Ascending aorta (tissue), 2 donors: ENCODE measurements around the gene MMP13. TPM values are rescaled to one million over a fixed set of nuclear protein-coding genes. Genes with fewer than 3 reads are reported as not detected.

ENCODE experiments used
- DNase-seq, 2 donors: peaks; one replicate each; pipeline ENCODE4 v3.0.0-alpha.2; 2019; ENCODE audit warnings: low spot score in 2 of 2
- H3K27ac ChIP-seq, 2 donors: fragments of 200-600 bp; sonication (generic); one replicate each; pipeline ENCODE4 v1.5.1; 2016 to 2017; ENCODE audit warnings: mild to moderate bottlenecking in 1 of 2
- H3K27me3 ChIP-seq: fragments of 200-600 bp; sonication (generic); one replicate; pipeline ENCODE4 v1.5.1; 2017
- H3K36me3 ChIP-seq, 2 donors: fragments of 200-600 bp; sonication (generic); one replicate each; pipeline ENCODE4 v1.5.1; 2016
- H3K4me1 ChIP-seq, 2 donors: fragments of 200-600 bp; sonication (generic); one replicate each; pipeline ENCODE4 v1.5.1; 2016 to 2017; ENCODE audit warnings: mild to moderate bottlenecking in 1 of 2
- H3K4me3 ChIP-seq, 2 donors: fragments of 200-600 bp; sonication (generic); one replicate each; pipeline ENCODE4 v1.5.1; 2016 to 2017; ENCODE audit warnings: mild to moderate bottlenecking in 1 of 2
- H3K9me3 ChIP-seq, 2 donors: fragments of 200-600 bp; sonication (generic); one replicate each; pipeline ENCODE4 v1.5.1; 2016
- CTCF ChIP-seq, 3 experiments: fragments of 200-600 bp in 2 of 3; fragments of 450-650 bp in 1 of 3; sonication (generic) in 2 of 3; IDR thresholded peaks; one replicate each; pipeline ENCODE4 v1.5.1; 2016 to 2019; ENCODE audit warnings: antibody characterized with exemption in 3 of 3, mild to moderate bottlenecking in 1 of 3, moderate library complexity in 1 of 3
- intact Hi-C: fragments of 100-400 bp; cut with DNase I; formaldehyde crosslinking; loops from one replicate; pipeline ENCODE4 v1.15.1; 2023
- total RNA-seq: library from RNA; depleted of rRNA; stranded (reverse); fragments of >200 nt; gene quantifications from one replicate; pipeline ENCODE4 v1.1.0, GENCODE V29; 2016

MMP13 gene
- total RNA-seq, 1 donor from 2014 or later: not detected

- no peak for DNase-seq
- no peak overlapping the region for H3K4me3 ChIP-seq
These were observed 17.3 kb upstream of the MMP13 start for GRCh38 chr11:102972853-102973252.

DNA sequence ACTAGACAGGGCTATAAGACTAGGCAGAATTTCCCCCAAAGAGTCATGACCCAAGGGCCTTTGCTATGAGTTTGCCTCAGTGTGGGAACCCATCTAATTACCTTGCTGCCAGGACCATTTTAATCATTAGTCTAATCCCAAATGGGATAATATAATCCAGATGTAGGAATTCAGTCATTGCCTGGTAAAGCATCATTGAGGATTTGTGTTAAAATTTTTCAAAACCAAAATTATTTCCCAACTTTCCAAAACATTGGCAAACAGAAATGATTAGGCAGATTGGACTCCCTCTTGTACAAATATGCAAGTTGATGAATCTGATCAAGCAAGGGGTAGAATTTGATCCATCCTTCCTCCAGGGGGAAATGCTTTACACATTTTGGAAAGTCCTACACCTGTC, 16.2 kb upstream of the MMP13 start:
- H3K36me3 ChIP-seq: no peaks in the 10 kb centered on the region
- no peak for TF ChIP-seq CTCF (IDR thresholded peaks at IDR 0.05)
- intact Hi-C loops: no loop called here
- no peak overlapping the region for H3K27ac ChIP-seq
- H3K27me3 ChIP-seq: no peaks in the 10 kb centered on the region
- no peaks in the 10 kb centered on the region for H3K9me3 ChIP-seq
- H3K4me3 ChIP-seq: no peak overlapping the region
- no peaks in the 10 kb centered on the region for H3K4me1 ChIP-seq
- DNase-seq: no peak

More at GRCh38 chr11:102972853-102973252, 17.3 kb upstream of the MMP13 start:
- Histone ChIP-seq H3K9me3 (no peaks in the 10 kb centered on the region), H3K4me1 (no peaks in the 10 kb centered on the region), H3K27ac (no peak overlapping the region), H3K27me3 (no peaks in the 10 kb centered on the region), H3K36me3 (no peaks in the 10 kb centered on the region)
- no peak for TF ChIP-seq CTCF (IDR thresholded peaks at IDR 0.05)
- intact Hi-C loops: no loop called here

- DNase-seq: no peak
- Histone ChIP-seq H3K4me1 (no peaks in the 10 kb centered on the region), H3K27me3 (no peaks in the 10 kb centered on the region), H3K4me3 (no peak overlapping the region), H3K36me3 (no peaks in the 10 kb centered on the region), H3K9me3 (no peaks in the 10 kb centered on the region), H3K27ac (no peak overlapping the region)
- intact Hi-C loops: no loop called here
- TF ChIP-seq CTCF (IDR thresholded peaks at IDR 0.05): no peak
These were observed 12.0 kb upstream of the MMP13 start for GRCh38 chr11:102967497-102967896.

DNA sequence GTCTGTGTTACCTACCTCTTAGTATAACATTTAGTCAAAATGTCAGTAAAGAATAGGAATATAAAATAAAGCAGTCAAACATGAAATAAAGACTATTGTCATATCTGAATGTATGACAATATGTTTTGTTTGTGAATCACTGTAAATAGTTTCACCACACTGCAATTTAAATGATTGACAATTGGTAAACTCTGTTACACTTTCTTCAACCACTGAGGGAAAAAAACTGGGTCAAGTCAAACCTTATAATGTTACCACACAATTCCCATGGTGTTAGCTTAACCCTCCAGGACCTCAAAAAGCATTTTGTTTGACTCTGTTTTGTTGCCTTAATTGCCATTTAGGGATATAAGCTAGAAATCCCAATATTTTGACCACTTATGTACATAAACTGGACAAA, 10.5 kb upstream of the MMP13 start:
- Histone ChIP-seq H3K9me3 (no peaks in the 10 kb centered on the region), H3K4me1 (no peaks in the 10 kb centered on the region), H3K27ac (no peak overlapping the region), H3K27me3 (no peaks in the 10 kb centered on the region), H3K36me3 (no peaks in the 10 kb centered on the region), H3K4me3 (no peak overlapping the region)
- TF ChIP-seq CTCF (IDR thresholded peaks at IDR 0.05): no peak
- no peak for DNase-seq
- intact Hi-C loops: no loop called here

DNA sequence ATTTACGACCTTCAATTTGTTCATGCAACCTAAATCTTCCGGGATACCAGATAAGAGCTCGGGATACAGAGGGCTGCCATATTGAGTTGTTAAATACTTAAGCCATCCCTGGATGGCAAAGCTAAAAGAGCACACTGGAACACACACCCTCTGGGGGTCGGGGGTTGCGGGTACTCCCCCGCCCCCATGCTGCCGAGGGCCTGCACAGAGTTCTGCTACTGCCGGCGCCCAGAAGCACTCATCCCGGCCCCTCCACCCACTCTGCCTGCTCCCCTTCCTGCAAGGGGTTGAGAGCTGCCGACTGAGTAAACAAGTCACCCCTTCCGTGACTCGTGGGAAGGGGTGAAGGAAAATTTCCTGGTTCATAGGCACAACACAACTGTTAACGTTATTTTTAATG, 9.3 kb upstream of the MMP13 start:
- no peaks in the 10 kb centered on the region for H3K4me1 ChIP-seq
- H3K36me3 ChIP-seq: no peaks in the 10 kb centered on the region
- intact Hi-C loops: no loop called here
- no peak for TF ChIP-seq CTCF (IDR thresholded peaks at IDR 0.05)
- H3K27me3 ChIP-seq: no peaks in the 10 kb centered on the region
- no peak overlapping the region for H3K27ac ChIP-seq
- H3K9me3 ChIP-seq: no peaks in the 10 kb centered on the region
- no peak for DNase-seq
- H3K4me3 ChIP-seq: no peak overlapping the region

DNA sequence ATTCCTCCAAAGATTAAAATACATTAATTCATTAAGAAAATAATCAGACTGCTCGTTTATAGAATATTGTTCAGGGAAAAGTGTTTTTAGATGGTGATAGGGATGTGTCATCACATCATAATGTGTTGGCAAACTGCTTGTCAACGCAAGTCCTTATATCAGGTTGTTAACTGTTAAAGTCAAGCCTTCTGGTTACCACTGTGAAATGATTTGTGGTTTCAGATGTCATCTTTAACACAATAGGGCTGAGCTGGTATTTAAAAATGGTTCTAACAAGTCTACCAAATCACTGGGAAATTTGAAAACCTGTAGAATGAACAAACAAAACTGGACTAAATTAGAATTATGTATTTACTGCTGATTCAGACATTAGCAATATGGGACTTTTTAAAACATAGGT, 2.4 kb upstream of the MMP13 start:
- no peaks in the 10 kb centered on the region for H3K4me1 ChIP-seq
- H3K36me3 ChIP-seq: no peaks in the 10 kb centered on the region
- no peaks in the 10 kb centered on the region for H3K9me3 ChIP-seq
- intact Hi-C loops: no loop called here
- no peak for DNase-seq
- no peak for TF ChIP-seq CTCF (IDR thresholded peaks at IDR 0.05)
- H3K27ac ChIP-seq: no peak overlapping the region
- H3K27me3 ChIP-seq: no peaks in the 10 kb centered on the region
- H3K4me3 ChIP-seq: no peak overlapping the region
